GM12878 (cell line): ENCODE data around the gene LMOD1.

Experiments
- BRCA1 ChIP-seq: IDR thresholded peaks from 2 replicates; pipeline ENCODE4 v1.6.1; 2011; ENCODE audit warnings: low read depth, low read length, improper control_type of control experiment
- CTCF ChIP-seq, 3 experiments: IDR thresholded peaks in 2 of 3; conservative IDR thresholded peaks in 1 of 3; 2 replicates each; pipeline ENCODE4 v1.5.1; 2011; ENCODE audit warnings: low read depth in 3 of 3, low read length in 3 of 3, mild to moderate bottlenecking in 3 of 3, control low read depth in 2 of 3, moderate library complexity in 2 of 3, inconsistent platforms in 1 of 3, mixed read lengths in 1 of 3; ENCODE audit not compliant: control insufficient read depth in 2 of 3, insufficient read depth in 1 of 3; ENCODE audit errors: extremely low read depth in 1 of 3
- NFIC ChIP-seq: IDR thresholded peaks from 2 replicates; pipeline ENCODE4 v1.6.1; 2012; ENCODE audit warnings: low read depth, mild to moderate bottlenecking, inconsistent platforms, low read length, moderate library complexity
- NFYA ChIP-seq: IDR thresholded peaks from 2 replicates; pipeline ENCODE4 v1.6.1; 2011; ENCODE audit warnings: low read depth, mild to moderate bottlenecking, low read length, improper control_type of control experiment, borderline replicate concordance
- POLR2AphosphoS5 ChIP-seq: IDR thresholded peaks from 2 replicates; pipeline ENCODE4 v1.6.1; 2011; ENCODE audit warnings: mild to moderate bottlenecking, low read length, inconsistent platforms
- RELB ChIP-seq: fragments of 450-650 bp; IDR thresholded peaks from 2 replicates; pipeline ENCODE4 v1.6.1; 2017; ENCODE audit warnings: low read depth, mild to moderate bottlenecking, moderate library complexity
- TAF1 ChIP-seq: IDR thresholded peaks from 2 replicates; pipeline ENCODE4 v1.6.1; 2011; ENCODE audit warnings: mild to moderate bottlenecking, low read depth, low read length, borderline replicate concordance
- TCF12 ChIP-seq: IDR thresholded peaks from 2 replicates; pipeline ENCODE4 v1.6.1; 2011; ENCODE audit warnings: low read depth, mild to moderate bottlenecking, low read length

GRCh38 chr1:201930137-201930536 is 16.2 kb downstream of the LMOD1 start:
- TF ChIP-seq CTCF (IDR thresholded peaks at IDR 0.05 in 2 of 3, conservative IDR thresholded peaks at IDR 0.05 in 1 of 3; ENCODE audit: control insufficient read depth in 2 of 3, extremely low read depth in 1 of 3, insufficient read depth in 1 of 3, low read depth in 3 of 3, low read length in 3 of 3) = no peak
- TF ChIP-seq NFYA = no peak
- TF ChIP-seq TCF12 = no peak
- TF ChIP-seq TAF1 = no peak
- TF ChIP-seq RELB = no peak
- TF ChIP-seq NFIC = no peak
- no peak for TF ChIP-seq BRCA1
- TF ChIP-seq POLR2AphosphoS5 = no peak
